Fibroblast of upper back skin (primary cell): ENCODE results near the gene SMG7.
A peak's percentile ranks its signal among the peaks of the same experiment; 100 is the strongest.

Experiments used
- DNase-seq: peaks from one replicate; pipeline ENCODE4 v3.0.0-alpha.2; 2013

The SMG7 gene

DNA sequence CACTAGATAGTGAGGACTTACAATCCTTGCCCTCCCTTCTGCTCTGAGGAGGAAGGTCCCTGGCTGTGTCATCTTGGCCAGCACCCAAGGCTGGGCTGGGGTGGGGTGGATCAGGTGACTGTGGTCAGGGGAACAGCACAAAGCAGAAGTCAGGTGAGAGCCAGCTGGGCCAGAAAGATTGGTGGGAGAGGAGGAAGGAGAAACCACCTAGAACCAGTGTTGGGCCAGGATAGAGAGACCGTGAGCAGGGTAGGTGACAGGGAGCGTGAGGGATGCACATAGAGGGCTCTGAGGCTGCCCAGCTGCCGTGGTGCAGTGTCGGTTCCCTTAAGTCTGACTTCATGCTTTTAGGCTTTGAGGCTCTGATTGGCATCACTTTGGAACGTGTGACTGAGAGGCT is 95.3 kb downstream of the SMG7 start:
- DNase-seq = peak; percentile 23

DNA sequence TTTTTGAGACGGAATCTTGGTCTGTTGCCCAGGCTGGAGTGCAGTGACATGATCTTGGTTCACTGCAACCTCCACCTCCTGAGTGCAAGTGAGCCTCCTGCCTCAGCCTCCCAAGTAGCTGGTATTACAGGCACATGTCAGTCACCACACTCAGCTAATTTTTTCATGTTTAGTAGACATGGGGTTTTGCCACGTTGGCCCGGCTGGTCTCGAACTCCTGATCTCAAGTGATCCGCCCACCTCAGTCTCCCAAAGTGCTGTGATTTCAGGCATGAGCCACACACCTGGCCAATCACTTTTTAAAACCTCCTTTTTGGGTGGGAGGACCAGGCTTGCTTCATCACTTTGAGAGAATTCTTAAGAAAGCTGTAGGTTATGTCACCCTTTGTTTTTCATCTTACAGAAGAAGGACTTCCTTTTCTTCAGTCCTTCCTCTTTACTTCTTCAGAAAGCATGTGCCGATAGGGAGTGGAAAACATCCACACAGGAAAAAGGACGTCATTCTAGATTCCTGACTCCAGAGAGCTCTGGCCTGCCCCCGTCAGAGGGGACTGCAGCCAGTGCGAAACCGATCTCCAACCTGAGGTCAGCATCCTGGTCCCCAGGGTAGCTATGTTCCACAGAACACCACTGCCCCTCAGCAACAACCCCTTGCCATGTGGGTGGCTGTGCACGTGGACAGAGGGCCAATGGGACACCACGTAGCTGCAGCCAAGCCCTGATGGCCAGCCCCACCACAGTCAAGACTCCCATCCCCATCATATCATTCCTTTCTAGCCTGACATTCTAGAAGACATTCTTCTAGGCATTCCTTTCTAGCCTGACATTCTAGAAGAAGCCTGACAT is 96.1 kb downstream of the SMG7 start:
- DNase-seq = peak; percentile 54

DNA sequence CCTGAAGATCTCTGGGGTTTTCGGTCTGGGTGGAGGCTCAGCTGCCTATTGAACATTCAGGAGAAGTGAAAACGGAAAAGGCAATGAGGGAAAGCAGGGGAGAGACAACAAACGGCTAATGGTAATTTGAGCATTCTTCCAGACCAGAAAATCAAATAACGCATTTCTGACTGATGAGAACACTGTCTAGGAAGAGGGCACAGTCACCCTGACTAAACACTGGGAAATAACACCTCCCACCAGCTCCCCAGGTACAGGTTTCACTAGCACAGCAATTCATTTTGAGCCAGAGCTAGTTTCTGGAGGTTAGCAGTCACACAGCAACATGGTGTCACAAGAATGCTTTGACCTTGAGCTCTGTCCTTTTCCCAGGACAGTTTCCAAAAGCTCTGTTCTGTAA is 96.8 kb downstream of the SMG7 start:
- peak; percentile 47 for DNase-seq

DNA sequence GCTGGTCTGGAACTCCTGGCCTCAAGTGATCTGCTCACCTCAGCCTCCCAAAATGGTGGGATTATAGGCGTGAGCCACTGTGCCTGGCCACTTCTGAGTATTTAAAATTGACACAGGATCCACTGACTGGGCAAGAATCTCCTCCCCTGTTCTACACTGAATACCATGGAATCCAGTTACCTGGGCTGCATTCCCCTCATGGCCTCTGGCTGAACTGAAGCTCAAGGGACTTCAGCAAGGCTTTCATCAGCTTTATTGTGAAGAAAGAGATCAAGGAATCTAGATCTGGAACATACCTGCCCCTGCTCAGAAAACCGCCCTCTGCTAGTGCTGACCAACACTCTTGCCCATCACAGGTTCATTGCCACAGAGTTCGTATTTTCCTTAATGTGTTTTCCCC is 97.5 kb downstream of the SMG7 start:
- DNase-seq = no peak

- DNase-seq = no peak
Measured at GRCh38 chr1:183570451-183570850, 98.2 kb downstream of the SMG7 start.

- no peak for DNase-seq
Measured at GRCh38 chr1:183571678-183572268, 99.5 kb downstream of the SMG7 start.

DNA sequence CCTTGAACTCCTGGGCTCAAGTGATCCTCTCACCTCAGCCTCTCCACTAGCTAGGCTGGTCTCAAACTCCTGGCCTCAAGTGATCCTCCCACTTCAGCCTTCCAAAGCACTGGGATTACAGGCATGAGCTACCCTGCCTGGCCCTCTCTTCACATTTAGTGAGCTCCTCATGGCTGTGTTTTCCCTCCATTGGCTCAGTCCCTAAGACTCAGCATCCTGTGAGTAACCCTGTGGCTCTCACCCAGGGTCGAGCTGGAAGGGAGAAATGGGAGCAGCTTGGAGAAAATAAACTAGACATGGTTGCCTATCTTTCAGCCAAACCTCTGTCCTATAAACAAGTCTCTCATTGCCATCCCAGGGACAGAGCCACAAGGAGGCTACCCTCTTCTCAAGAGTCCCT is 100.4 kb downstream of the SMG7 start:
- DNase-seq = no peak

DNA sequence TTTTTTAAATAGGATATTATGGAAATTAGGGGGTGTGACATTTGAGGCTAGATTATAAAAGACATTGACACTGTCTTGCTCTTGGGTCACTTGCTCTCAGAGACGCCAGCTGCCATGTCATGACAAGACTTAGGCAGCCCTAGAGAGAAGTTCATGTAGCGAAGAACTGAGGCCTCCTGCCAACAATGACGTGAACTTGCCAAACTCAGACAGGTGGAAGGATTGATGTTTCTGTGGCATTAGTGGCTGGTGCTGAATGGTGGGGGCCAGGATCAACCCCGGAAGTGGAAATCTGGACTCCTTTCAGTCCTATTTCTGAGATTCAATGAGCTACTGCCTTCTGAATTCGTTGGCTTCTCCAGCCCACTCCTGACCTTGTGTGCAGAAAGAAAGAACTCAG is 103.3 kb downstream of the SMG7 start:
- DNase-seq = no peak

DNA sequence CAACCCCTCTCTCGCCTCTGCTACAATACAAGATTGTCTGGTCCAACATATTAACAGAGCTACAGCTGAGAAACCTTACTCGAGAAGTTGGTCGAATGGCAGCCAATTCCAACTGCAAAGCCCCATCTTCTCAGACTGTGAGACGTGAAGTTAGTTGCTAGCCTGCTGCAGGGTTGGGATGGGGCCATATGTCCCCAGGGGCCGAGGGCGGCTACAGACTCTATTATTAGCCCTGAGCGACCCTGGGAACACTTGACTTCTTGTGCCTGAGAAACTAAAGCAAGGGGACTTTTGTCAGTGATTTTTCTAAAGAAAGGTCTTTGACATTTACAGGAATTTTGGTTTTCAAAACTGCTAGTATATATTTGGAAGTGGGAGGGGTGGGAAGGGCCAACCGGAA is 104.2 kb downstream of the SMG7 start:
- DNase-seq = no peak

DNA sequence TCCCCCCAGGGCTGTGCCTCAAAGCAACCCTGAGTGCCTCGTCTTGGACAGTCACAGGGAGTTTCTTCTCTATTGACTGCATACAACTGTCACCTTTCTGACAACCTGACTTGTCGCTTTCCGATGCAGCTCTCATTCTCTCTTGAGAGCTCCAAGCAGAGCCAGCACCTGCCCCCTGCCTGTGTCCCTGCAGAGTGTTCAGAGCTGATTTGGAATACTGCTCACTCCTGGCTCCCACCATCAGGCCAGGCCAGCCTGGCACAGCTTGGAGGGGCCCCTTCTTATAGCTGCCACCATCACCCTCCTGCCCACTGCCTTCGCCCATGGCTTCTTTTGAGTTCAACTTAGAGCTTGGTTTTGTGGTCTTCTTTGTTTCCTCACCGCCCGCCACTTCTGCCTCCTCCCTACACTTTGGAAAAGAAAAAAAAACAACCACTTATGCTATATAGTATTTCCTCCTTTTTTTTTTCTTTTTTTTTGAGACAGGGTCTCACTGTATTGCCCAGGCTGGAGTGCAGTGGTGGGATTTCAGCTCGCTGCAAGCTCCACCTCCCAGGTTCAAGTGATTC is 105.7 kb downstream of the SMG7 start:
- no peak for DNase-seq

GRCh38 chr1:183578856-183579255 is 106.6 kb downstream of the SMG7 start:
- DNase-seq = no peak

- no peak for DNase-seq
Measured at GRCh38 chr1:183580281-183580682, 108.0 kb downstream of the SMG7 start.

- no peak for DNase-seq
Measured at GRCh38 chr1:183582021-183582713, 109.9 kb downstream of the SMG7 start.

DNA sequence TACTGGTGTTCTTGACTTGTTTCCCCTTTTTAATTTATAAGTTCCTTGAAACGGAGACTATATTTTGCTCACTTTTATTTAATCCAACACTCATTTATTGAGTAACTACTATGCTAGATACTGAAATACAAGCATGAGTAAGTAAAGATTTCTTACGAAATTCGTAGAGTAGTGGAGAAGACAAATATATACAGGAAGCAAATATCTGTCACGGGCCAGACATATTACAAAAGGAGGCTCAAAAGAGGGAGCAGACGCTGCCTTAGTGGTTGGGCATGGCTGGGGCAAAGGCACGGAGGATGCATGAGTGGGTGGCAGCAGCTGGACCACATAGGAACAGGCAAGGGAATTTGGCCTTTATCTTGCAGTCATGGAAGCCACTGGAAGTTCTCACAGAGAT is 111.2 kb downstream of the SMG7 start:
- DNase-seq = no peak

- no peak for DNase-seq
Measured at GRCh38 chr1:183584147-183584546, 111.8 kb downstream of the SMG7 start.

DNA sequence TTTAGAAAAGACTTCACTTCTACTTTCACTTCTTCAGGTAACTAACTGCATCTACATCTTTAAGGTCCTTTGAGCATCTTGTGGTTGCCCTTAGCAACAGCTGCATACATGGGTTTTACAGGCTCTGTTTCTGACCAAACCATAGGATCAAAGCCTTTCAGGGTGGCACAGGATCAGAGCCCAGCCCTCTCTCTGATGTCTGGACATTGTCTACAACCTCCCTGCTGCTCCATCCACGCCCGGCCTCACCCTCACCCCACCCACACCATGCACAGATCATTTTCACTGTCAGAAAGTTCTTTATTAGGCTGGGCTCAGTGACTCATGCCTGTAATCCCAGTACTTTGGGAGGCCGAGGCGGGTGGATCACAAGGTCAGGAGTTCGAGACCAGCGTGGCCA is 112.7 kb downstream of the SMG7 start:
- no peak for DNase-seq

- DNase-seq = no peak
Measured at GRCh38 chr1:183586455-183586854, 114.2 kb downstream of the SMG7 start.

DNA sequence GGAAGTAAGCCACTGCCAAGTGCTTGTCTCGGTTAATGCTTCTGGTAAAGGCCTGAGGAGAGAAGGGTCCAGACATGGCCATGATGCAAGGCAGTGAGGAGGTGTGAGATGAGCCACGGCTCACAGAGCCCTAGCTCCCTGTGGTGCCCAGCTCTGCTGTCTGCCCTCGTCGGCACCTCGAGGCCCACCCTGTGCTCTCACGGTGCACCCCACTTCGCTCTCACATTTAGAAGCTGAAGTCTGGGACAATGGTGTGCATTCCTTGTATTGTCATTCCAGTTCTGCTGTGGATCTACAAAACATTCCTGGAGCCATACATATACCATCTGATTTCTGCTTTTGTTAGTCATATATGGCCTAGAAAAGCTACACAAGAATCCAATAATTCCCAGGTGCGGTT is 114.6 kb downstream of the SMG7 start:
- no peak for DNase-seq

DNA sequence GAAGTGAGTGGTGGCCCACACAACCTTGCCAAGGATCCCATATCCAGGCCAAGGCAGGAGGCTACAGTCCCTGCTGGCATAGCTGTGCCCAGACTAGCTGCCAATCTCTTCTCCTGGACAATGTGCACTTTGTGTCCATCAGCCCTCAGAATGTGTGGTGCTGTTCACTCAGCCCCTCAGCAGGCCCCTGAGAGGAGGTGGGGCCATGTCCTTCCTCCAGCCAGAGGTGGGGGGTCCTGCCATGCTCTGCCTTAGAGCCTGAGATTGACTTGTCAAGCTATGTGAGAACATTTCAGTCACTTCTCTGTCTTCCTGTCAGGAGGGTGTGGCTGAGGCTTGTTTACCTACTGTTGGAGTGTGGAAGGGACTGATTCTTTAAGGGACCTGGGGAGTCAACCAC is 116.5 kb downstream of the SMG7 start:
- no peak for DNase-seq

DNA sequence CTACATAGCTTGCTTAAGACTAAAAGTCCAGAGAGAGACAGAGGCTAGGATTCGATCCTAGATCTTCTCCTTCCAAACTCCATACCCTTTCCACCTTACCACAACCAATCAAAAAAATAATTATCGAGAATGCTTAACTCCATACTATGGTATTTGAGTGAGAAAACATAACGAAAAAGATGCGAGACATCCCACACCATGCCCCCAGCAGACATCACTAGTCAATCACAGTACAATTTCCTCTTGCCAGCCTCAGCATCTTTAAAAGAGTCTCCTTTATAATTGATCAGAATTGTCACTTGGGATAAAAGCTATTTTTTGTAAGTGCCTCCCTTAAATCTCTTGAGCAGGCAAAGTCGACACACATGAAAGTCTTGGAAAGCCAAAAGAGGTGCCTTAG is 117.1 kb downstream of the SMG7 start:
- no peak for DNase-seq

DNA sequence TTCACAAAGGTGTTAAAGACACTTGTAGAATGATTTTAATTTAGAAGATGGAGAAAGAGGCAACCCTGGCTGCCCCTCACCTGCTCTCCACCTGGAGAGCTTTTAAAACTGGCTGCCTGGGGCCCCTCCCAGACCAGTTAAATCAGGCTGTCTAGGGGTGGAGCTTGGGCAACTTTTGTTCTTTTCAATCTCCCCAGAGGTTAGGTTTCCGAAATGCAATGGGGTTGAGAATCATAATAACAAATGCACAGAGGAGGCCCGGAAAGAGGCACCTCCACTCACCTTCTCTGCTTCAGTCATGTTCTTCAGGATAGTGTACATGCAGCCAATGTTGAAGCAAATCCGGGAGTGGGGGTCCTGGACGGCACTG is 117.6 kb downstream of the SMG7 start:
- DNase-seq = no peak

DNA sequence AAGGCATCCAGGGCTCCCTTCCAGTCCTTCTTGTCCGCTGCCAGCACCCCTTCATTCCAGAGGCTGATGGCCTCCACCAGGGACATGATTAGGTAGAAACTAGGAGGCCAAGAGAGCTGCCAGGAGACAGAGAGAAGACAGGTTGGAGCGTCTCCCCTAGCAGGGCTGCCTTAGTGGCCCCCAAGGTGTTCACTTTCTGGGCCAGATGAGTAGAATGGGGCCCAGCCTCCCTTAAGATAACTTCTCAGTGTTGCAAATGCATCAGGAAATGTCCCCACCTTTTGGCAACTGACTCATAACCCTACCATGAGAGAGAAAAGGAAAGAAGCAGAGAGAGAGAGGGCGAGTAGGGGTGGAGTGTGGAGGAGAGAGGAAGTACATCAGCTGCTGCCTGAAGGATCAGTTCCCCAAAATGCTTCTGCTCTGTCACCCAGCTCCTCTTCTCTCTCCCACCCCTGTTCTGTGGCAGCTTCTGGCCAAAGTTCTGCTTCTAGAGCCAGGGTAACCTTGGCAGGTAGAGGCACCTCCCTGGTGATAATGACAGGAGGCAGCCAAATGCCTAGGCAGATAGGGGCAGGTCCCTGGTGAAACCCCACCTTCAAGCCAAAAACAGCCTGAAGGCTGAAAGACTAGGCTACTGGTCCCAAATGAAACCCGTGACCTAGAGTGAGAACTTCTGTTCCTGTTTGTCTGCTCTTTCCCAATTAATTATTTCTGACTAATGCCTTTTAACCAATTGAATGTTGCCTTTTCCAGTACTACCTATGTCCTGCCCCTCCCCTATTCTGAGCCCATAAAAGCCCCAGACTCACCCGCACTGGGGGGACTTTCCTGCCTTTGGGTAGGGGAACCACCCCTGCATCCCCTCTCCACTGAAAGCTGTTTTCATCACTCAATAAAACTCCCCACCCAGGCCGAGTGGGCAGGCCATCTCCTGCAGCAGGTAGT is 118.2 kb downstream of the SMG7 start, which contains the start of gene NCF2:
Gene NCF2 (minus strand): TSS at position 216 of the 948 bp plus-strand sequence. CDS start 130 bp downstream, at position 86.
- DNase-seq = no peak

DNA sequence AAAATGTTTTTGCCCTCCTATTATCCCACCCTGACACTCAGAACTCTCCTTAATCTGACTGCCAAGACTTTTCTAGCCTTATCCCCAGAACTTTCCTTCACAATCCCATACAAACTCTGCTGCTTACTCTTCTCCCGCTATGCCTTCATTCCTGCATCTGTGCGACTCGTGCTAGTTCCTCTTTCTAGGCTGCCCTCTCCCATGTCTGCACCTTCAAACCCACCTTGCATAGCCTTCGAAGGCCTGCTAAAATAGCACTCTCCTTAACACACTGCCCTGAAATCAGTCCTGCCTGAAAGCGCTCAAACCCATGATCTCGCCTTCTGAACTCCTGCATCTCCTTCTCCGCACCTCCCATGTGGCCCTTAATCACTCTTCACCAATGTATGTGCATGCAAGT is 120.4 kb downstream of the SMG7 start:
- no peak for DNase-seq
